Endothelial cell of umbilical vein (primary cell): ENCODE results near the gene CAPN5. TPM values are rescaled to one million over a fixed set of nuclear protein-coding genes. Genes with fewer than 3 reads are reported as not detected.

Source experiments
- BruUV-seq: library from RNA; stranded (reverse); fragments of 400-500 nt; replicated peaks from 2 replicates; lab custom pipeline; 2021; lab: Mats Ljungman, UMichigan
- CTCF ChIA-PET: fragments of 300-600, 350-600 bp; sonication (Branson Sonifier 250); formaldehyde crosslinking; loops from one replicate; lab custom pipeline; 2021; ENCODE audit warnings: antibody characterized with exemption, inconsistent platforms; lab: Charles Lee
- POLR2A ChIA-PET: fragments of 300-600, 350-600 bp; sonication (Branson Sonifier 250); formaldehyde crosslinking; loops from one replicate; lab custom pipeline; 2021; ENCODE audit warnings: antibody characterized with exemption, inconsistent platforms; lab: Charles Lee
- DNase-seq: peaks from one replicate; pipeline ENCODE4 v3.0.0-alpha.2; 2011; ENCODE audit warnings: low read depth, low spot score
- FAIRE-seq: peaks from 2 replicates; lab custom pipeline; 2011; peaks lifted over from hg19 to GRCh38; lab: Jason Lieb, UNC
- H2AFZ ChIP-seq: 2 replicates; pipeline ENCODE4 v1.6.0; 2012; ENCODE audit warnings: low read depth, low read length, control low read depth, inconsistent platforms
- H3K27ac ChIP-seq: 2 replicates; pipeline ENCODE4 v1.5.1; 2011; ENCODE audit warnings: low read depth, mild to moderate bottlenecking, control low read depth, low read length, moderate library complexity; ENCODE audit not compliant: insufficient read depth
- H3K27me3 ChIP-seq, 2 experiments: 2 replicates each; pipeline versions ENCODE4 v1.6.0 to v1.6.1; 2011; ENCODE audit warnings: low read length in 2 of 2, mixed read lengths in 1 of 2; ENCODE audit not compliant: control insufficient read depth in 2 of 2, insufficient read depth in 2 of 2
- H3K36me3 ChIP-seq, 2 experiments: 2 replicates in 1 of 2; 3 replicates in 1 of 2; pipeline ENCODE4 v1.5.1; 2011; ENCODE audit warnings: low read length in 2 of 2, mild to moderate bottlenecking in 1 of 2, moderate library complexity in 1 of 2; ENCODE audit not compliant: control insufficient read depth in 2 of 2, insufficient read depth in 2 of 2; ENCODE audit errors: extremely low read depth in 1 of 2
- H3K4me1 ChIP-seq: 3 replicates; pipeline ENCODE4 v1.5.1; 2011; ENCODE audit warnings: mild to moderate bottlenecking, low read length; ENCODE audit not compliant: control insufficient read depth, insufficient read depth; ENCODE audit errors: extremely low read depth
- H3K4me2 ChIP-seq: 2 replicates; pipeline ENCODE4 v1.6.1; 2011; ENCODE audit warnings: low read length, control low read depth, mixed read lengths; ENCODE audit not compliant: insufficient read depth
- H3K4me3 ChIP-seq, 3 experiments: fragments of 200-600 bp in 1 of 3; sonication (generic), shearing (Covaris generic) in 1 of 3; replicated peaks in 1 of 3; 2 replicates each; pipeline ENCODE4 v1.5.1; 2011 to 2016; ENCODE audit warnings: control low read depth in 3 of 3, low read length in 3 of 3, mild to moderate bottlenecking in 2 of 3, inconsistent platforms in 1 of 3, low read depth in 1 of 3, moderate library complexity in 1 of 3; ENCODE audit not compliant: insufficient read depth in 1 of 3
- H3K79me2 ChIP-seq: 2 replicates; pipeline ENCODE4 v1.6.0; 2012; ENCODE audit warnings: low read length, inconsistent platforms; ENCODE audit not compliant: control insufficient read depth, insufficient read depth
- H3K9ac ChIP-seq: replicated peaks from 2 replicates; pipeline ENCODE3; 2011; ENCODE audit warnings: low read length, control low read depth; ENCODE audit not compliant: insufficient read depth; ENCODE audit errors: extremely low read depth
- H3K9me1 ChIP-seq: replicated peaks from 3 replicates; pipeline ENCODE4 v1.6.0; 2011; ENCODE audit warnings: mild to moderate bottlenecking, low read length; ENCODE audit not compliant: control insufficient read depth, insufficient read depth; ENCODE audit errors: extremely low read depth
- H3K9me3 ChIP-seq: replicated peaks from 2 replicates; pipeline ENCODE4 v1.5.1; 2012; ENCODE audit warnings: low read length, inconsistent platforms; ENCODE audit not compliant: control insufficient read depth, insufficient read depth
- H4K20me1 ChIP-seq: replicated peaks from 2 replicates; pipeline ENCODE3; 2011; ENCODE audit warnings: mild to moderate bottlenecking, low read length; ENCODE audit not compliant: control insufficient read depth, insufficient read depth; ENCODE audit errors: extremely low read depth
- CTCF ChIP-seq, 2 donors: IDR thresholded peaks; 1 replicate in 1 of 2; 2 replicates in 1 of 2; pipeline ENCODE4 v1.5.1; 2011; ENCODE audit warnings: low read length in 2 of 2, mild to moderate bottlenecking in 2 of 2, moderate library complexity in 2 of 2, control low read depth in 1 of 2, inconsistent platforms in 1 of 2, low read depth in 1 of 2; ENCODE audit not compliant: insufficient read depth in 1 of 2; ENCODE audit errors: extremely low read depth in 1 of 2
- EZH2 ChIP-seq: IDR thresholded peaks from 2 replicates; pipeline ENCODE4 v1.6.1; 2012; ENCODE audit warnings: borderline replicate concordance, low read depth, mild to moderate bottlenecking, moderate library complexity, low read length, inconsistent platforms; ENCODE audit not compliant: severe bottlenecking
- FOS ChIP-seq: IDR thresholded peaks from 2 replicates; pipeline ENCODE4 v1.6.1; 2011; ENCODE audit warnings: mild to moderate bottlenecking, low read length, moderate library complexity, borderline replicate concordance; ENCODE audit not compliant: insufficient read depth
- GATA2 ChIP-seq: IDR thresholded peaks from 2 replicates; pipeline ENCODE4 v1.7.0; 2011; ENCODE audit warnings: low read depth, mild to moderate bottlenecking, moderate library complexity, mixed read lengths, low read length; ENCODE audit not compliant: insufficient read length, insufficient read depth
- JUN ChIP-seq: IDR thresholded peaks from 2 replicates; pipeline ENCODE4 v1.6.1; 2011; ENCODE audit warnings: borderline replicate concordance, low read depth; ENCODE audit not compliant: insufficient read length, insufficient read depth
- MAX ChIP-seq: IDR thresholded peaks from 2 replicates; pipeline ENCODE4 v1.6.1; 2011; ENCODE audit not compliant: insufficient read depth, insufficient read length
- MYC ChIP-seq: IDR thresholded peaks from one replicate; pipeline ENCODE4 v1.6.1; 2011; ENCODE audit warnings: mild to moderate bottlenecking, low read depth, low read length
- POLR2A ChIP-seq: IDR thresholded peaks from 2 replicates; pipeline ENCODE4 v1.6.1; 2012; ENCODE audit warnings: low read depth, mild to moderate bottlenecking, control low read depth, low read length
- POLR2AphosphoS5 ChIP-seq: IDR thresholded peaks from 2 replicates; pipeline ENCODE4 v1.6.1; 2012; ENCODE audit warnings: low read depth, mild to moderate bottlenecking, control low read depth, low read length, moderate library complexity; ENCODE audit not compliant: insufficient read depth
- dilution Hi-C: fragments of 300-500 bp; cut with MboI; formaldehyde crosslinking; loops from one replicate; pipeline ENCODE4 v1.15.0; 2019; ENCODE audit warnings: low sequenced_read_pairs; ENCODE audit not compliant: extremely low pct_ligation_motif_present
- intact Hi-C: fragments of 100-400 bp; cut with micrococcal nuclease; formaldehyde crosslinking; loops from one replicate; pipeline ENCODE4 v1.10.0; 2022
- polyA plus RNA-seq, 4 experiments: library from polyadenylated mRNA; depleted of rRNA in 3 of 4; stranded (reverse) in 3 of 4; unstranded in 1 of 4; fragments of >200 nt; gene quantifications; 2 replicates each; pipeline versions ENCODE4 v1.2.1 to v1.2.3, GENCODE V29; 2011 to 2012; ENCODE audit warnings: missing spikeins in 1 of 4
- total RNA-seq: library from RNA; stranded (reverse); gene quantifications from 2 replicates; pipeline ENCODE4 v1.2.3, GENCODE V29; 2021

The CAPN5 gene
- total and polyA plus RNA-seq, 2 donors (not counting 3 experiments of a cell fraction or from before 2014, with no cell fraction given) = 15.0 to 17.0 TPM

GRCh38 chr11:77112641-77113381, 46.0 kb downstream of the CAPN5 start:
- no peak for DNase-seq
- no peaks in the 10 kb centered on the region for H3K9me1 ChIP-seq
- no peaks in the 10 kb centered on the region for H3K36me3 ChIP-seq
- no peak overlapping the region for H2AFZ ChIP-seq
- no peak overlapping the region for H3K4me2 ChIP-seq
- BruUV-seq = no TSS peak
- FAIRE-seq = no peak
- no peaks in the 10 kb centered on the region for H3K27me3 ChIP-seq
- no peak overlapping the region for H3K27ac ChIP-seq
- peaks cover 12% of the 10 kb centered on the region for H3K4me1 ChIP-seq
- TF ChIP-seq MYC (no peak), FOS (no peak), POLR2AphosphoS5 (no peak), MAX (no peak), JUN (no peak), CTCF (IDR thresholded peaks at IDR 0.05; ENCODE audit: extremely low read depth in 1 of 2, insufficient read depth in 1 of 2, low read depth in 1 of 2, low read length in 2 of 2) (no peak), EZH2 (no peak), POLR2A (no peak), GATA2 (no peak)
- no peaks in the 10 kb centered on the region for H4K20me1 ChIP-seq
- no peaks in the 10 kb centered on the region for H3K9me3 ChIP-seq
- dilution Hi-C loops (no loop called here), intact Hi-C loops (loop anchor here (1.0 kb wide), 1 partner anchor 66 kb away; no protein-coding TSS in a partner anchor)
- no peak overlapping the region for H3K4me3 ChIP-seq
- ChIA-PET POLR2A (no interaction called here), CTCF (interaction anchor here (0.7 to 5.3 kb wide), 11 partner anchors 8 to 194 kb away, joined by 3 to 64 read pairs (median 4); partner anchors contain the start of gene CAPN5)
- H3K79me2 ChIP-seq = no peaks in the 10 kb centered on the region
- H3K9ac ChIP-seq = no peak overlapping the region
